Cardiac muscle cell (in vitro differentiated cells and primary cell): ENCODE results near the gene SLC13A3. TPM values are rescaled to one million over a fixed set of nuclear protein-coding genes. Genes with fewer than 3 reads are reported as not detected.
A peak's percentile ranks its signal among the peaks of the same experiment; 100 is the strongest.

ENCODE experiments used
- DNase-seq, 2 donors: peaks; one replicate each; pipeline versions ENCODE4 v3.0.0 to v3.0.0-alpha.2; 2010 to 2017; ENCODE audit warnings: low read depth in 1 of 2, low spot score in 1 of 2
- H3K27ac ChIP-seq: fragments of 200-600 bp; sonication (generic); 2 replicates; pipeline ENCODE4 v1.5.1; 2016
- H3K27me3 ChIP-seq: fragments of 200-600 bp; sonication (generic); 2 replicates; pipeline ENCODE4 v1.6.0; 2016; ENCODE audit warnings: control low read depth
- H3K36me3 ChIP-seq: fragments of 200-600 bp; sonication (generic); 2 replicates; pipeline ENCODE4 v1.5.1; 2016; ENCODE audit warnings: control low read depth
- H3K4me1 ChIP-seq: fragments of 200-600 bp; sonication (generic); 2 replicates; pipeline ENCODE4 v1.8.1; 2017; ENCODE audit warnings: low read depth, mild to moderate bottlenecking, mixed run types
- H3K4me3 ChIP-seq: fragments of 200-600 bp; sonication (generic); 2 replicates; pipeline ENCODE4 v1.5.1; 2016; ENCODE audit warnings: mild to moderate bottlenecking
- H3K9me3 ChIP-seq: fragments of 200-600 bp; sonication (generic); 2 replicates; pipeline ENCODE4 v1.5.1; 2017; ENCODE audit warnings: low read depth, mild to moderate bottlenecking, control low read depth
- polyA plus RNA-seq: library from polyadenylated mRNA; unstranded; fragments of >200 nt; fragmentation: Nextera tagmentation; extraction: Ambion mirVana; gene quantifications from 2 replicates; pipeline ENCODE4 v1.2.1, GENCODE V29; 2016
- total RNA-seq: library from RNA; depleted of rRNA; stranded (reverse); fragments of >200 nt; gene quantifications from 2 replicates; pipeline ENCODE4 v1.2.3, GENCODE V29; 2016
- TF ChIP-seq, protein P1 (sequence below): IDR thresholded peaks from 2 replicates; pipeline ENCODE4 v1.5.1; 2012; ENCODE audit warnings: low read depth, mild to moderate bottlenecking, low read length

The SLC13A3 gene
- total and polyA plus RNA-seq, 2 experiments from 2014 or later, result 2.1 to 3.9 TPM

GRCh38 chr20:46696791-46697279, 45.6 kb upstream of the SLC13A3 start:
- Histone ChIP-seq H3K4me3 (no peak overlapping the region), H3K27ac (no peak overlapping the region), H3K9me3 (no peaks in the 10 kb centered on the region), H3K4me1 (peaks cover 13% of the 10 kb centered on the region), H3K36me3 (no peaks in the 10 kb centered on the region), H3K27me3 (no peaks in the 10 kb centered on the region)
- DNase-seq, result no peak
- TF ChIP-seq, protein P1, sequence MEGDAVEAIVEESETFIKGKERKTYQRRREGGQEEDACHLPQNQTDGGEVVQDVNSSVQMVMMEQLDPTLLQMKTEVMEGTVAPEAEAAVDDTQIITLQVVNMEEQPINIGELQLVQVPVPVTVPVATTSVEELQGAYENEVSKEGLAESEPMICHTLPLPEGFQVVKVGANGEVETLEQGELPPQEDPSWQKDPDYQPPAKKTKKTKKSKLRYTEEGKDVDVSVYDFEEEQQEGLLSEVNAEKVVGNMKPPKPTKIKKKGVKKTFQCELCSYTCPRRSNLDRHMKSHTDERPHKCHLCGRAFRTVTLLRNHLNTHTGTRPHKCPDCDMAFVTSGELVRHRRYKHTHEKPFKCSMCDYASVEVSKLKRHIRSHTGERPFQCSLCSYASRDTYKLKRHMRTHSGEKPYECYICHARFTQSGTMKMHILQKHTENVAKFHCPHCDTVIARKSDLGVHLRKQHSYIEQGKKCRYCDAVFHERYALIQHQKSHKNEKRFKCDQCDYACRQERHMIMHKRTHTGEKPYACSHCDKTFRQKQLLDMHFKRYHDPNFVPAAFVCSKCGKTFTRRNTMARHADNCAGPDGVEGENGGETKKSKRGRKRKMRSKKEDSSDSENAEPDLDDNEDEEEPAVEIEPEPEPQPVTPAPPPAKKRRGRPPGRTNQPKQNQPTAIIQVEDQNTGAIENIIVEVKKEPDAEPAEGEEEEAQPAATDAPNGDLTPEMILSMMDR, result no peak

DNA sequence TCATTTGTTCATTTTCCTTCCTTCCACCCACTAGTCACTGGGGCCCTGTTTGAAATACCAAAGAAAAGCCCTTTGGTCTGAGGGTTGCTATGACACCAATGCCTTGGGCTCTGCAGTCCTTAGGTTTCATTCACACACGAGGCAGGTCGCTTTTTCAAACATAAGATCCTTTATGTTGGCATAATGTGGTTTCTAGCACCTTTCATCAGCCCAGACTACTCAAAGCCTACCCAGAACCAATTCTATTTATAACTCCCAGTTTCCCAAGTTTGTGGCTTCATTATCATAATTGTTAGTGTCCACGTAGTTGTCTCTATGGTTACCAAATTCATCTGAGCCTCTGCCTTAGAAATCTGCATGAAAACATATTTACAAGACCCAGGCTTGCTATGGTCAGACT, 44.6 kb upstream of the SLC13A3 start:
- no peaks in the 10 kb centered on the region for H3K27me3 ChIP-seq
- peak overlapping the region; percentile 42 for H3K27ac ChIP-seq

DNA sequence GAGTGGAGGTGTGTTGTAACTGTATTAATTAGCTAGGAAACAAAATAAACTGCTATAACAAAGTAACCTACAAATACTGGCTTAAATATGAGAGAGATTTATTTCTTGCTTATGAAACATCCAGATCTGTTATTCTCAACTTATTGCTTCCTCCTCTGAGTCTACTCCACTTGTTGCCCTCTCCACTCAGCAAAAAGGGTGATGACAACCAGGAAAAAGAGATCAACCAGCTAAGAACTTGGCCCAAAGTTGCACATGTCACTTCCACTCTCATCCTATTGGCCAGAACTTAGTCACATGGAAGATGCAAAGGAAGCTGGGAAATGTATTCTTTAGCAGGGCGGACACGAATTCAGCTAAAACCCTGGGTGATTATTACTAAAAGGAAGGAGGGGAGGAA, 43.2 kb upstream of the SLC13A3 start:
- Histone ChIP-seq H3K36me3 (no peaks in the 10 kb centered on the region), H3K9me3 (no peaks in the 10 kb centered on the region), H3K27me3 (no peaks in the 10 kb centered on the region), H3K4me1 (peaks cover 13% of the 10 kb centered on the region), H3K4me3 (no peak overlapping the region), H3K27ac (no peak overlapping the region)
- TF ChIP-seq, protein P1, result no peak
- DNase-seq, result peak; percentile 67 to 85

More for the DNA sequence above, 44.6 kb upstream of the SLC13A3 start:
- H3K4me3 ChIP-seq, result no peak overlapping the region
- TF ChIP-seq, protein P1, result no peak
- peaks cover 13% of the 10 kb centered on the region for H3K4me1 ChIP-seq
- peak in 1 of 2 donors; percentile 88 for DNase-seq
- no peaks in the 10 kb centered on the region for H3K9me3 ChIP-seq
- H3K36me3 ChIP-seq, result no peaks in the 10 kb centered on the region

GRCh38 chr20:46691196-46691595, 39.9 kb upstream of the SLC13A3 start:
- Histone ChIP-seq H3K4me3 (no peak overlapping the region), H3K4me1 (peaks cover 18% of the 10 kb centered on the region), H3K27ac (no peak overlapping the region), H3K27me3 (no peaks in the 10 kb centered on the region), H3K9me3 (no peaks in the 10 kb centered on the region), H3K36me3 (no peaks in the 10 kb centered on the region)
- no peak for DNase-seq
- TF ChIP-seq, protein P1, result no peak

- Histone ChIP-seq H3K4me1 (peaks cover 11% of the 10 kb centered on the region), H3K27me3 (no peaks in the 10 kb centered on the region), H3K9me3 (no peaks in the 10 kb centered on the region), H3K36me3 (no peaks in the 10 kb centered on the region), H3K4me3 (no peak overlapping the region), H3K27ac (no peak overlapping the region)
- DNase-seq, result no peak
- TF ChIP-seq, protein P1, result no peak
These were observed 39.2 kb upstream of the SLC13A3 start for GRCh38 chr20:46690219-46691106.
